Measurements from ENCODE around the gene ITPKC. TPM values are rescaled to one million over a fixed set of nuclear protein-coding genes. Genes with fewer than 3 reads are reported as not detected.

The ITPKC gene
- total RNA-seq, 1 experiment from 2014 or later = 11.4 TPM

DNA sequence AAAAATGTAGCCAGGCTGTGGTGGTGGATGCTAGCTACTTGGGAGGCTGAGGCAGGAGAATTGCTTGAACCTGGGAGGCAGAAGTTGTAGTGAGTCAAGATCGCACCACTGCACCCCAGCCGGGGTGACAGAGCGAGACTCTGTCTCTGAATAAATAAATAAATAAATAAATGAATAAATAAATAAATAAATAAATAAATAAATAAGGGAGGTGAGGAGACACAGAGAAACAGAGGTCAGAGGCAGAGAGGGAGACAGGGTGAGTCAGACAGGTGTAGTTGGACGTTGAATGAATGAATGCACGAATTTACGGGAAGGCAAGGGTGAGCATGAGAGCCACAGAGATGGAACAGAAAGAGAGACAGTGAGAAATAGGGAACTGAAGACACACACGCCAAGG is 64.2 kb downstream of the ITPKC start (continued):
- TF ChIP-seq, protein P1, sequence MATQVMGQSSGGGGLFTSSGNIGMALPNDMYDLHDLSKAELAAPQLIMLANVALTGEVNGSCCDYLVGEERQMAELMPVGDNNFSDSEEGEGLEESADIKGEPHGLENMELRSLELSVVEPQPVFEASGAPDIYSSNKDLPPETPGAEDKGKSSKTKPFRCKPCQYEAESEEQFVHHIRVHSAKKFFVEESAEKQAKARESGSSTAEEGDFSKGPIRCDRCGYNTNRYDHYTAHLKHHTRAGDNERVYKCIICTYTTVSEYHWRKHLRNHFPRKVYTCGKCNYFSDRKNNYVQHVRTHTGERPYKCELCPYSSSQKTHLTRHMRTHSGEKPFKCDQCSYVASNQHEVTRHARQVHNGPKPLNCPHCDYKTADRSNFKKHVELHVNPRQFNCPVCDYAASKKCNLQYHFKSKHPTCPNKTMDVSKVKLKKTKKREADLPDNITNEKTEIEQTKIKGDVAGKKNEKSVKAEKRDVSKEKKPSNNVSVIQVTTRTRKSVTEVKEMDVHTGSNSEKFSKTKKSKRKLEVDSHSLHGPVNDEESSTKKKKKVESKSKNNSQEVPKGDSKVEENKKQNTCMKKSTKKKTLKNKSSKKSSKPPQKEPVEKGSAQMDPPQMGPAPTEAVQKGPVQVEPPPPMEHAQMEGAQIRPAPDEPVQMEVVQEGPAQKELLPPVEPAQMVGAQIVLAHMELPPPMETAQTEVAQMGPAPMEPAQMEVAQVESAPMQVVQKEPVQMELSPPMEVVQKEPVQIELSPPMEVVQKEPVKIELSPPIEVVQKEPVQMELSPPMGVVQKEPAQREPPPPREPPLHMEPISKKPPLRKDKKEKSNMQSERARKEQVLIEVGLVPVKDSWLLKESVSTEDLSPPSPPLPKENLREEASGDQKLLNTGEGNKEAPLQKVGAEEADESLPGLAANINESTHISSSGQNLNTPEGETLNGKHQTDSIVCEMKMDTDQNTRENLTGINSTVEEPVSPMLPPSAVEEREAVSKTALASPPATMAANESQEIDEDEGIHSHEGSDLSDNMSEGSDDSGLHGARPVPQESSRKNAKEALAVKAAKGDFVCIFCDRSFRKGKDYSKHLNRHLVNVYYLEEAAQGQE (IDR thresholded peaks at IDR 0.05; ENCODE audit: low read depth) = no peak
- TF ChIP-seq CEBPB (IDR thresholded peaks at IDR 0.05; ENCODE audit: low read depth) (no peak), SP1 (IDR thresholded peaks at IDR 0.05; ENCODE audit: low read depth) (no peak), ZBTB33 (IDR thresholded peaks at IDR 0.05; ENCODE audit: extremely low read depth, insufficient replicate concordance, low read length) (no peak)

GRCh38 chr19:40783711-40784110 is 66.8 kb downstream of the ITPKC start:
- H3K4me2 ChIP-seq (ENCODE audit: low read length) = no peak overlapping the region
- RAD21 ChIA-PET (ENCODE audit: low non-redundant PET in 1 of 2, low total read pairs in 2 of 2, uncharacterized antibody in 2 of 2, unreplicated experiment in 2 of 2) = no interaction called here
- no TSS peak for BruUV-seq (replicated peaks)
- H3K9ac ChIP-seq (ENCODE audit: low read length) = no peak overlapping the region
- no peaks in the 10 kb centered on the region for H3K27me3 ChIP-seq (ENCODE audit: insufficient read depth, low read length)
- no peaks in the 10 kb centered on the region for H3K9me2 ChIP-seq (ENCODE audit: insufficient read depth)
- H4K20me1 ChIP-seq (ENCODE audit: insufficient read depth) = no peaks in the 10 kb centered on the region
- peaks cover 4 to 6% of the 10 kb centered on the region in 2 experiments for H3K4me1 ChIP-seq (ENCODE audit: control insufficient read depth in 1 of 2, insufficient read depth in 2 of 2, low read length in 2 of 2)
- no peaks in the 10 kb centered on the region for H3K36me3 ChIP-seq (ENCODE audit: control insufficient read depth in 1 of 2, insufficient read depth in 2 of 2, low read length in 2 of 2)
- no peaks in the 10 kb centered on the region for H3K79me2 ChIP-seq (ENCODE audit: insufficient read depth, low read length)
- TF ChIP-seq TCF7L2 (IDR thresholded peaks at IDR 0.05; ENCODE audit: borderline replicate concordance, extremely low read depth, insufficient read depth, insufficient read length) (no peak), ZNF274 (IDR thresholded peaks at IDR 0.05; ENCODE audit: low read depth, low read length) (no peak), POLR2A (IDR thresholded peaks at IDR 0.05; ENCODE audit: borderline replicate concordance, extremely low read depth, insufficient read depth, insufficient read length) (no peak), ZFX (IDR thresholded peaks at IDR 0.05) (no peak), RAD21 (IDR thresholded peaks at IDR 0.05; ENCODE audit: low read depth) (no peak), ELF1 (IDR thresholded peaks at IDR 0.05; ENCODE audit: borderline replicate concordance, low read depth) (no peak), CBX3 (IDR thresholded peaks at IDR 0.05; ENCODE audit: low read depth) (no peak), JUND (IDR thresholded peaks at IDR 0.05) (no peak), CTCF (IDR thresholded peaks at IDR 0.05 in 2 of 3, conservative IDR thresholded peaks at IDR 0.05 in 1 of 3; ENCODE audit: borderline replicate concordance in 1 of 3, insufficient read depth in 1 of 3, low read depth in 2 of 3, low read length in 2 of 3) (no peak), FOSL1 (IDR thresholded peaks at IDR 0.05; ENCODE audit: low read depth) (no peak), MAX (IDR thresholded peaks at IDR 0.05) (no peak), SP1 (IDR thresholded peaks at IDR 0.05; ENCODE audit: low read depth) (no peak)
- TF ChIP-seq, protein P2, sequence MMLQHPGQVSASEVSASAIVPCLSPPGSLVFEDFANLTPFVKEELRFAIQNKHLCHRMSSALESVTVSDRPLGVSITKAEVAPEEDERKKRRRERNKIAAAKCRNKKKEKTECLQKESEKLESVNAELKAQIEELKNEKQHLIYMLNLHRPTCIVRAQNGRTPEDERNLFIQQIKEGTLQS (IDR thresholded peaks at IDR 0.05) = no peak
- no peak overlapping the region for H3K27ac ChIP-seq (ENCODE audit: low read depth, low read length)
- H3K9me3 ChIP-seq (ENCODE audit: control insufficient read depth in 1 of 2, insufficient read depth in 1 of 2, low read depth in 1 of 2, low read length in 2 of 2) = no peaks in the 10 kb centered on the region
- intact Hi-C loops (cut with micrococcal nuclease) = no loop called here
- DNase-seq (ENCODE audit: low read depth, low spot score) = no peak
- POLR2A ChIA-PET = no interaction called here
- ATAC-seq = no peak
- H2AFZ ChIP-seq (ENCODE audit: low read depth, low read length, poor library complexity, severe bottlenecking) = no peak overlapping the region
- no peak overlapping the region for H3K4me3 ChIP-seq (replicated peaks in 1 of 2; ENCODE audit: low read depth in 1 of 2, low read length in 2 of 2)
- CTCF ChIA-PET = no interaction called here
